Measurements from ENCODE around the gene KCNK7.

The KCNK7 gene

GRCh38 chr11:65554057-65554818 is 41.4 kb downstream of the KCNK7 start:
- no peak for FAIRE-seq

DNA sequence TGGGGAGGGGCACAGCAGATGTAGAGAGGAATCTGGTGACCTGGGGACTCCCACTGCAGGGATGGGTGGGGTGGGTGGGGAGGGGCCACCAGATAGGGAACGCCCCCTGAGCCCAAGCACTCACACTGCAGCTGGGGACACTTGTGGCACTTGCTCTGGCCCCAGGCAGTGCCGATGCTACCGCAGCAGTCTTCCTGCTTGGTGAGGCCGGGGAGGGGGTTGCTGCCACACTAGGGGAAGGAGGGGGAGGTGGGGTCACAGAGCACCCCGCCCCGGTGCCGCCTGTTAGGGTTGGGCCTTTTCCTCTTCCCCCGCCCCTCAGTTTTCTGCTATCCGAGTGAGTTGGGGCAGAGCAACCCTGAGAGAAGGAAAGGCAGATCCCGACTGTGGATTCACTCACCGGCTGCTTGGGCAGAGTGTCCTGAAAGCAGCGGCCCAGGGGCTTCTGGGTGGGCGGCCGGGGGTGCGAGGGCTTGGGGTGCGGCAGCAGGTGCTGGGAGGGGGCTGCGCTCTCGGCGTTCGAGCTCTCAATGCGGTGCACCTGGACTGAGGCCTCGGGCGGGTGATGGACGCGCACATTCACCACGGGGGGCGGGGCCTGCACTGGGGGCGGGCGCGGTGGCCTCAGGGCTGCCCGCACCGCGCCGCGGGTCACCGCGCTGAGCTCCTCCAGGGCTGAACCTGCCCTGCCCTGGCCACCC is 42.1 kb downstream of the KCNK7 start:
- no peak for FAIRE-seq

DNA sequence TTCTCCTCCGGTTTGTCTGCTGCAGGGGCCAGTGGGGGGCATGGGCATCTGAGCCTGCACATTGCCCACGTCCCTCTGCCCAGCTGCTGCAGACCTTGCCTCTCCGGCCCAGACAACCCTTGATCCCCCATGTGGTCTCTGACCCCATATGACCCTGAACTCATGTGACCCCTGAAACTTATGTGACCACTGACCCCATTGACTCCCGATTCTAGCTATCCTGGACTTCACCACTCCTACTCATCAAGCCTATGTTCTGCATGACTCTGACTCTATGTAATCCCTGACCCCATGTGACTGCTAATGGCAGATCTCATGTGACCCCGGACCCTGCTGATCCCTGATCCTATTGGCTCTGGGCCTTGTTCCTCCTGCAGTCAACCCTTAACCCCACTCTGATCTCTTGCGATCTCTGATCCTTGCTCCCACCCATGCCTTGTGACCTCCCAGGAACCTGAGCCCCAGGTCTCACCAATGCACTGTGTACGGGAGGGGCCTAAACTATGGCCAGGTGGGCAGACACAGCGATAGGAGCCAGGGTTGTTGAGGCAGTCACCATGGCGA is 43.1 kb downstream of the KCNK7 start:
- no peak for FAIRE-seq

DNA sequence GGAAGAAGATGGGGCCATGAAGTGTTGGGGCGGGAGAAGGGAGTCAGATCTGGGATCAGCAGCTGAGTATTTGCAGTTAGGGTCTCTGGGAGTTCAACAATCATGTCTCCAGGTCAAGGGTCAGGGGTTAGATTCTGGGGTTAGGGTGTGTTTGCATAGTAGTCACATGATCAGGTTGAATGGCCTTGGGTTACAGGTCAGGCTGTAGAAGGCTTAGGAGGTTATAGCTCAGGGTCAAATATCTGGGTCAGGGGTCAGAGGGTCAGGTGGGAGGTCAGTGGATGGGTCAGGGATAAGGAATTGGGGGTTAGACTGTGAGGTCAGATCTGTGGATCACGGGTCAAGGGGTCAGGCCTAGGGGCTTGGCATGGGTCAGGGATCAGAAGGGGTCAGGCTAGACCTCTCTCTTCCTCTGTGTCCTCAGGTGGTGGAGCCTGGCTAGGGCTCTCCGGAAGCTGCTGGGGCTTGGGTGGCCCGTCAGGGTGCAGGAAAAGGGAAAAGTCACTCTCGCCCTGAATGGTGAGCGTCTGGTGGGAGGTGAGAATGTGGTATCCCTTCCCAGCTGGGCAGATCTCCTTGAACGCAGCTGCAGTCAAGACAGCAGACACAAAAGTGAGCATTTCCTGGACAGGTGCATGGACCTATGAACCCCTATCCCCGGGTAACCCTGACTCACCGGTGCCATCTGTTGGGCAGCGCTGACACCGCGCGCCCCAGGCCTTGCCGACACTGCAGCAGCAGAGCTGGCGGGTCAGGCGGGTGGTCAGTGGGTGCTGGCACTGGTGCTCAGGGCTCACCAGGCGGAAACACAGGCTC is 43.8 kb downstream of the KCNK7 start:
- no peak for FAIRE-seq

DNA sequence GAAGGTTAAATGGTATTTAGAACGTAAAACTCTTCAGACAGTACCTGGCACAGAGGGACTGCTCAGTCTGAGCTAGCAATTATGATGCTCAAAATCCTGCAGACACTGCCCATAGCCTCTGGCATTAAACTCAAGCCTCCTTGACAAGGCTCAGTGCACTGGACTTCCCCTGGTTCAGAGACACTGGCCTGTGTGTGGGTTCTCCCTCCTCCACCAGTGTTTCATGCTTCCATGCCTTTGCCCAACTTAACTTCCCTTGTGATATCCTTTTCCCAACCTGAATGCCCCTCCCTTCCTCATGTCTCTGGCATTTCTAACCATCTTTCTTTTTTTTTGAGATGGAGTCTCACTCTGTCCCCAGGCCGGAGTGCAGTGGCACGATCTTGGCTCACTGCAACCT is 46.5 kb downstream of the KCNK7 start:
- no peak for FAIRE-seq

DNA sequence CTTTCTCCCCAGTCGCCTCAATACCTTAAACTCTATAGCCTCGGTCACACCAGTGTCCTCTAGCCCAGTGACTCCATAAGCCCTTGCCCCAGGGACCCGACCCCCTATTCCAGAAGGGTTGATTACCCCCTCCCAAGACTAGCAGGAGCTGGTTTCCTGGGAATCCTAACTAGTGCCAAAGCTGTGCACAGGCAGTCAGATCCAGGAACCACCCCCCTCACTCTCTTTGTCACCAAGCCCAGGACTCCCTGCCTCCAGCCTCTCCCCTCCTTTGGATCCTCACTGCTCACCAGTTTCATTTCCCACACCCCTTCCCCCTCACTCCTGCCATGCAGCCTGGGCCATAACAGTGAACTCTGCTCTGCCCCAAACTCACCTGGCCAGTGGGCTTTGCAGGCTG is 47.2 kb downstream of the KCNK7 start:
- FAIRE-seq: no peak

- FAIRE-seq: no peak
These were observed 48.0 kb downstream of the KCNK7 start for GRCh38 chr11:65547446-65548125.

DNA sequence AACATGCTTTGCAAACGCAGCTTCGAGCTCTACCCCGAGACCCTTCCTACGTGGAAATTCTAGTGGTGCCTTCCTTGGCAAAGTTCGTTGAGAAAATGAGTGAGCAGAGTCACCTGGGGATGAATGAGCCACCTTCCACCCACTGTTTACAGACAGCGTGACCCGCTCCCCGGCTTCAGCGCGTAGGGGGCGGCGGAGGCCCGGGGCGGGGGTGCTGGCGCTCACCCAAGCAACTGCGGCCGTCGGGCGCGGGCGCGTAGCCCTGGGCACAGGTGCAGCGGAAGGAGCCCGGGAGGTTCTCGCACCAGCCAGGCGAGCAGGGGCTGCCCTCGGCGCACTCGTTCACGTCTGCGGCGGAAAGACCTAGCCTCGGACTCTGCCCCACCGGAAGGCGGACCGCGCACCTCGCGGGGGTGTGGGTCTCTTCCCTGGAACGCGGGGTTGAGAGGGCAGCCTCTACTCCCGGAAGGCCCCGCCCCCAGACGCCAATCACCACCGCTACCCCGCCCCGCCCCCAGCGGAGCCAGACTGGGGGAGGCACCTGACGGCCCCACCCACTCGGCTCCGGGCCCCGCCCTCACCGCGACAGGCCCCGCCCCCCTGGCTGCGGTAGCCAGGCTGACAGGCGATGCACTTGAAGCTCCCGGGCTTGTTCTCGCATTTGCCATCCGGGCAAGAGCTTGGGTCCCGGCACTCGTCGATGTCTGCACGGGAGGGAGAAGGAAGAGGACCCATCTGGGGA is 49.2 kb downstream of the KCNK7 start:
- no peak for FAIRE-seq

- FAIRE-seq: no peak
These were observed 49.8 kb downstream of the KCNK7 start for GRCh38 chr11:65545853-65546216.

Data from TTC549 (cell line).